ENCODE results near the gene ENTPD6.

The ENTPD6 gene

DNA sequence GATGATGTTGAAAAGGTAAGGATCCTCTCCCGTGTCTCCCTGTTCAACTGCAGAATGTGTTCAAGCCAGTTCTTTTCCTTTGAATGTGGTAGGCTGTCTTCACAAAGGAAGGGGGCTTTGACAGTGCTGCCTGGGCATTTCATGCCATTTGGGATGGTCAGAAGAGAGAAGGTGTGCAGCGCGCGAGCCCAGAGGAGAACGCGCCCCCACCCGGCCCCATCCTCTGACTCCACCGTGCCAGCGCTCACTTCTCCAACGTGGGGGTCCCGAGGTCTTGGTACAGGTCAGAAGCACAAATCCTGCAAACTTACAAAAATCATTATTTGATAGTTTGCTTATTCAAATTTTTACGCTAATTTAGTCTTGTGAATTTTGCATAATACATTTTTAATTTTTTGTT, 14.4 kb downstream of the ENTPD6 start:
- Mint-ChIP-seq H3K4me3 (no peak overlapping the region), H3K27me3 (ENCODE audit: low read depth) (no peaks in the 10 kb centered on the region), H3K36me3 (ENCODE audit: low read depth) (no peaks in the 10 kb centered on the region), H3K9me3 (no peaks in the 10 kb centered on the region), H3K27ac (peak overlapping the region; percentile 20), H3K4me1 (ENCODE audit: low read depth) (no peaks in the 10 kb centered on the region)

- H3K4me1 Mint-ChIP-seq (ENCODE audit: low read depth), result no peaks in the 10 kb centered on the region
Observed at GRCh38 chr20:25211273-25211672, 15.8 kb downstream of the ENTPD6 start.

DNA sequence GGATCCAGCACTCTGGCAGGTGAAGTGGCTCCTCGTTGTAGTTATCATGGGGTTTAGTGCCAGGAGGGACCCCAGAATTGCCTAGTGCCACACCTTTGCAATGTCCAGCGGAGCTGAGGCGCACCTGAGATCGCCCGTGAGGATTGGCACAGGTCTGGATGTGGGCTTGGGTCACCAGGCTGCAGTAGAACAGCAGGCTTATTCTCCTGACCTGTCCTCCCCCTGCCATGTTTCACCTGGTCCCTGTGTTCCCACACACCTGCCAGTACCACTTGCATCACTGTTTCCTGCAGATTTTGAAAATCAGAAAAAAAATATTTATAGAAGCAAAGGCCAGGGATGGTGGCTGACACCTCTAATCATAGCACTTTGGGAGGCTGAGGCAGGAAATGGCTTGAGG, 16.7 kb downstream of the ENTPD6 start:
- Mint-ChIP-seq H3K27ac (no peak overlapping the region), H3K9me3 (no peaks in the 10 kb centered on the region), H3K4me3 (no peak overlapping the region), H3K36me3 (ENCODE audit: low read depth) (no peaks in the 10 kb centered on the region), H3K27me3 (ENCODE audit: low read depth) (no peaks in the 10 kb centered on the region), H3K4me1 (ENCODE audit: low read depth) (no peaks in the 10 kb centered on the region)

More at GRCh38 chr20:25211273-25211672, 15.8 kb downstream of the ENTPD6 start:
- H3K9me3 Mint-ChIP-seq, result no peaks in the 10 kb centered on the region
- no peak overlapping the region for H3K27ac Mint-ChIP-seq
- H3K4me3 Mint-ChIP-seq, result no peak overlapping the region
- H3K36me3 Mint-ChIP-seq (ENCODE audit: low read depth), result no peaks in the 10 kb centered on the region
- no peaks in the 10 kb centered on the region for H3K27me3 Mint-ChIP-seq (ENCODE audit: low read depth)

- no peak overlapping the region for H3K27ac Mint-ChIP-seq
- no peaks in the 10 kb centered on the region for H3K27me3 Mint-ChIP-seq (ENCODE audit: low read depth)
- H3K36me3 Mint-ChIP-seq (ENCODE audit: low read depth), result no peaks in the 10 kb centered on the region
- no peaks in the 10 kb centered on the region for H3K9me3 Mint-ChIP-seq
- no peak overlapping the region for H3K4me3 Mint-ChIP-seq
- H3K4me1 Mint-ChIP-seq (ENCODE audit: low read depth), result no peaks in the 10 kb centered on the region
Observed at GRCh38 chr20:25213566-25214425, 18.3 kb downstream of the ENTPD6 start.

- Mint-ChIP-seq H3K27me3 (ENCODE audit: low read depth) (no peaks in the 10 kb centered on the region), H3K4me1 (ENCODE audit: low read depth) (no peaks in the 10 kb centered on the region), H3K4me3 (no peak overlapping the region), H3K36me3 (ENCODE audit: low read depth) (no peaks in the 10 kb centered on the region), H3K27ac (no peak overlapping the region), H3K9me3 (no peaks in the 10 kb centered on the region)
Observed at GRCh38 chr20:25214426-25214790, 18.9 kb downstream of the ENTPD6 start.

DNA sequence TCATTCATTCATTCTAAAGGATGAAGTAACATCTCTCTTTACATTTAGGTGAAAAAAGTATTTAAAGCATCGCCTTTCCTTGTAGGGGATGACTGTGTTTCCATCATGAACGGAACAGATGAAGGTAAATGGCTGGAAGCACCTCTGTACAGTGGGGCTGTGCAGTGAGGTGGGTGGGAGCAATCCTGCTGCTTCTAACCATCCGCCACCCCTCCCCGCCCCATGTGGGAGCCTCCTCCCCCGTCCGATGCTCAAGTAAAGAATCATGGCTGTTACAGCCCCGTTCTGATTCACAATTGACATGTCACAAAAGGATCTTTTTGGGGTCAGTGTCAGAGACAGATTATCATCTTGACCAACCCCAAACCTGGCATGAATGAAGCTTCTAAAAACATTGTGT, 19.3 kb downstream of the ENTPD6 start:
- Mint-ChIP-seq H3K4me3 (no peak overlapping the region), H3K27ac (no peak overlapping the region), H3K36me3 (ENCODE audit: low read depth) (no peaks in the 10 kb centered on the region), H3K9me3 (no peaks in the 10 kb centered on the region), H3K4me1 (ENCODE audit: low read depth) (no peaks in the 10 kb centered on the region), H3K27me3 (ENCODE audit: low read depth) (no peaks in the 10 kb centered on the region)

DNA sequence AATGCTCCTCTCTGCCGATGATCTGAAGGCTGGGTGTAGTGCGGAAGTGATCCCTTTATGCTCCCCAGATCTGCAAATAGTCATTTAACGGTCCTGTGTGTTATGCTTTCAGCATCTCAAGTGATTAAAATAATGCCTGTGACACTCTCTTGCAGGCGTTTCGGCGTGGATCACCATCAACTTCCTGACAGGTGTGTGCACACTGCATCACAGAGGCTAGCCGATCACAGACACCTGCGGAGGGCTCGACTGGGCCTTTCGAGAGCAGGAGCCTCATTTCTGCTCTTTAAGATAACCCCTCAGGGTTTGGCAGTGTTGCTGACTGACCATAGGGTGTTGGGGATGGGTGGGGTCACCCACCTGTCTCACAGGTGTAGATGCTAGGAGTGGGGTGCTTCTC, 20.0 kb downstream of the ENTPD6 start:
- H3K4me3 Mint-ChIP-seq, result no peak overlapping the region
- no peak overlapping the region for H3K27ac Mint-ChIP-seq
- H3K9me3 Mint-ChIP-seq, result no peaks in the 10 kb centered on the region
- no peaks in the 10 kb centered on the region for H3K4me1 Mint-ChIP-seq (ENCODE audit: low read depth)
- no peaks in the 10 kb centered on the region for H3K27me3 Mint-ChIP-seq (ENCODE audit: low read depth)
- no peaks in the 10 kb centered on the region for H3K36me3 Mint-ChIP-seq (ENCODE audit: low read depth)

DNA sequence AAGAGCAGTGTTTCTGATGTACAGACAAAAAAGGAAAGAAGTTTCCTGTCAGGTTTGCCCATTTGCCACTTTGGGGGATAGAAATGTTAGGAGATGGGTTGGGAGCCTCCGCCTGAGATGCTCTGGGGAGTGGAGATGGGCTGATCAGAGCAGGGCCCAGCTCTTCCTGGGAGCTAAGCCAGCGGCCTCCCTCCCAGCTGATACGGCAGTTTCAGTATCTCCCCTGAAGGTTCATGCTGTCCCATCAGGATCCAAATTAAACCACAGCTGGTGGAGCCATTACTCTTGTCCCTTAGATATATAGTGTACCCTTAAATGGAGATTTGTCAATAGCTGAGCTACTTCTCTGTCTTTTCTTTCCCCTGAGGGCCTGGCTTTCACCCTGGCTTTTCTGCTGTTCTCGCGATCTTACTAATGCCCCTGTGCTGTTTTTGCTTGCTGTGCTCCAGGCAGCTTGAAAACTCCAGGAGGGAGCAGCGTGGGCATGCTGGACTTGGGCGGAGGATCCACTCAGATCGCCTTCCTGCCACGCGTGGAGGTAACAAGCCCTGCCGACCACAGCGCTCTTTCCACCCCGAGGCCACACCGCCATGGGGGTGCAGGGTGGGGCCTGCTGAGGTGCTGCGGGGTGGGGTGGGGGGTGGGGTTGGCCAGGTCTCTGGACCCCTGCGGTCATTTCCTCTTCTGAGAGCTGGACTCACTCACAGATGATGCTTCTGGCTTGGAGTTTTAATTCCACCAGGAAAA, 20.9 kb downstream of the ENTPD6 start:
- H3K27me3 Mint-ChIP-seq (ENCODE audit: low read depth), result no peaks in the 10 kb centered on the region
- H3K27ac Mint-ChIP-seq, result no peak overlapping the region
- no peaks in the 10 kb centered on the region for H3K4me1 Mint-ChIP-seq (ENCODE audit: low read depth)
- H3K4me3 Mint-ChIP-seq, result no peak overlapping the region
- H3K36me3 Mint-ChIP-seq (ENCODE audit: low read depth), result no peaks in the 10 kb centered on the region
- H3K9me3 Mint-ChIP-seq, result no peaks in the 10 kb centered on the region

GRCh38 chr20:25217161-25218108, 21.9 kb downstream of the ENTPD6 start:
- H3K4me1 Mint-ChIP-seq (ENCODE audit: low read depth), result no peaks in the 10 kb centered on the region
- H3K27me3 Mint-ChIP-seq (ENCODE audit: low read depth), result no peaks in the 10 kb centered on the region
- no peaks in the 10 kb centered on the region for H3K36me3 Mint-ChIP-seq (ENCODE audit: low read depth)
- no peak overlapping the region for H3K27ac Mint-ChIP-seq
- H3K4me3 Mint-ChIP-seq, result no peak overlapping the region
- no peaks in the 10 kb centered on the region for H3K9me3 Mint-ChIP-seq

DNA sequence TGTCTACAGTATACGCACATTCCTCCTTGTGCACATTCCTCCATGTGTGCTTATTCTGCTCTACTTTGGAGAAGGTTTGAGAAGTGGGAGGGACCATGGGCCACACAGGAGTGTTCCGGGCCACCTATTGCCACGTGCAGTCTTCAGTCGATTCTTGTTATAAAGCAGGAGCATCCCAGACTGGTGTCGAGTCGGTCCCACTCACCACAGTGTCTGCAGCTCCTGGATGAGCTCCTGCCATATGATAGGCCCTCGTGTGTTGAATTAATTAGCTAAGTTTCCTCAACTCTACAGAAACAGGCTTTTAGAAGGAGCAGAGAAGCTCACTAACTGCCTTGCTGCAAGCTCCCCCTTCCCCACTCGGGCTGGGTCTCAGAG, 22.6 kb downstream of the ENTPD6 start:
- Mint-ChIP-seq H3K4me3 (no peak overlapping the region), H3K27ac (no peak overlapping the region), H3K36me3 (ENCODE audit: low read depth) (no peaks in the 10 kb centered on the region), H3K4me1 (ENCODE audit: low read depth) (no peaks in the 10 kb centered on the region), H3K27me3 (ENCODE audit: low read depth) (no peaks in the 10 kb centered on the region), H3K9me3 (no peaks in the 10 kb centered on the region)

GRCh38 chr20:25218492-25218891, 23.0 kb downstream of the ENTPD6 start:
- Mint-ChIP-seq H3K4me3 (no peak overlapping the region), H3K9me3 (no peaks in the 10 kb centered on the region), H3K4me1 (ENCODE audit: low read depth) (no peaks in the 10 kb centered on the region), H3K27ac (no peak overlapping the region), H3K27me3 (ENCODE audit: low read depth) (no peaks in the 10 kb centered on the region), H3K36me3 (ENCODE audit: low read depth) (no peaks in the 10 kb centered on the region)

DNA sequence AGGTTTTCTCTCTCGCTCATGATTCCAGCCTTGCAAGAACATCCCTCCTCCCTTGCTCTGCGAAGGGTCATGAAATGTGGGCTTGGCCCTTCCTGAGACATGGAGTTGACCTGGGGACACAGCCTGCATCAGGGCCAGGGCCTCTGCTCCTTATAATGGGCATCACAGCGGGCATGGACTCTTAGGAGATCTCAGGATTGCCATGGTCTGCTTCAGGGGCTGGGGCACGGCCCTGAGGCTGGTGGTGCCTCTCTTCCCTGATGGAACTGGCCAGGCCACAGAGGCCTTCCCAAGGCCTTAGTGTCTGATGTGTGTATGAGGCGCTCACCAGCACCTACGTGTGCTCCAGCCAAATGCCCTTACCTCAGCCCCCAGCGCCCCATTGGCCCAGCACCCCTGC, 23.9 kb downstream of the ENTPD6 start:
- no peaks in the 10 kb centered on the region for H3K36me3 Mint-ChIP-seq (ENCODE audit: low read depth)
- no peaks in the 10 kb centered on the region for H3K27me3 Mint-ChIP-seq (ENCODE audit: low read depth)
- no peaks in the 10 kb centered on the region for H3K4me1 Mint-ChIP-seq (ENCODE audit: low read depth)
- H3K27ac Mint-ChIP-seq, result no peak overlapping the region
- no peaks in the 10 kb centered on the region for H3K9me3 Mint-ChIP-seq
- H3K4me3 Mint-ChIP-seq, result no peak overlapping the region

DNA sequence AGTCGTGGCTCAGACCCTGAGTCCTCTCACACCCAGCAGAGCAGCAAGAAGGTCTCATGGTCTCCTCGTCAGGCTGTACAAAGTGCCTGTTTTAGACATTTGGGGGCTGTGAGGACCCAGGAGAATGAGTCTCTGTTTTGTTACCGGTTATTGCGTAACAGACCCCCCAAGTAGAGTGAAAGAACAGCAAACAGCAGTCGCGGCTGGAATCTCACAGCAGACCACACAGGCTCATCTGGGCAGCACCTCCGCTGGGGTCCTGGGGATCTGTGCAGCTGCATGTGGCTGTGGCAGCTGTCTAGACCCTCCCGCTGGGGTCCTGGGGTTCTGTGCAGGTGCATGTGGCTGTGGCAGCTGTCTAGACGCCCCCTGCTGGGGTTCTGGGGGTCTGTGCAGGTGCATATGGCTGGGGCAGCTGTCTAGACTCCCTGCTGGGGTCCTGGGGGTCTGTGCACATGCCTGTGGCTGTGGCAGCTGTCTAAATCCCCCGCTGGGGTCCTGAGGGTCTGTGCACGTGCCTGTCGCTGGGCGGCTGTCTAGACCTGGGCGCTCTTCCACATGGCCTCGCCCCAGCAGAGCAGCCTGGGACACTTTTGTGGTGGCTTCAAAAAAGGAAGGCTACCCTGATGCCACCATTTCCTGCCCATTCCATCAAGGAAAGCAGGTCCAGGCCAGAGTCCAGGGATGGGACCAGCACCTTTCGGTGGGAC, 24.7 kb downstream of the ENTPD6 start:
- H3K4me3 Mint-ChIP-seq, result no peak overlapping the region
- no peak overlapping the region for H3K27ac Mint-ChIP-seq
- H3K27me3 Mint-ChIP-seq (ENCODE audit: low read depth), result no peaks in the 10 kb centered on the region
- no peaks in the 10 kb centered on the region for H3K9me3 Mint-ChIP-seq
- no peaks in the 10 kb centered on the region for H3K4me1 Mint-ChIP-seq (ENCODE audit: low read depth)
- H3K36me3 Mint-ChIP-seq (ENCODE audit: low read depth), result no peaks in the 10 kb centered on the region

All from T-helper 1 cell treated with Interleukin-12 subunit alpha and Interleukin-12 subunit beta and Interleukin-4 antibody, amounts not matched to agents 30 μg/mL and 1 μg/mL, for 36 hours (primary cell).